Kidney (tissue), 14 donors: ENCODE measurements around the gene NDUFB7. TPM values are rescaled to one million over a fixed set of nuclear protein-coding genes. Genes with fewer than 3 reads are reported as not detected.
A peak's percentile ranks its signal among the peaks of the same experiment; 100 is the strongest.

Experiments used
- DNase-seq, 5 donors: peaks; one replicate each; pipeline ENCODE4 v3.0.0-alpha.2; 2013 to 2020
- FAIRE-seq: peaks from 2 replicates; lab custom pipeline; 2012; peaks lifted over from hg19 to GRCh38; lab: Jason Lieb, UNC
- H3K27ac ChIP-seq, 2 donors: one replicate each; pipeline ENCODE4 v1.7.0; 2013; ENCODE audit warnings: low read depth in 2 of 2, low read length in 2 of 2, inconsistent platforms in 1 of 2
- H3K27me3 ChIP-seq: one replicate; pipeline ENCODE4 v1.7.1; 2013; ENCODE audit warnings: low read length, inconsistent platforms; ENCODE audit not compliant: control insufficient read depth, insufficient read depth
- H3K36me3 ChIP-seq, 3 donors: one replicate each; pipeline versions ENCODE4 v1.7.0 to v1.7.1; 2013; ENCODE audit warnings: low read length in 3 of 3, control low read depth in 1 of 3, inconsistent platforms in 1 of 3; ENCODE audit not compliant: insufficient read depth in 3 of 3, control insufficient read depth in 2 of 3
- H3K4me1 ChIP-seq, 3 donors: one replicate each; pipeline versions ENCODE4 v1.7.0 to v1.7.1; 2013; ENCODE audit warnings: low read length in 3 of 3, inconsistent platforms in 1 of 3, low read depth in 1 of 3; ENCODE audit not compliant: control insufficient read depth in 2 of 3, insufficient read depth in 2 of 3
- H3K4me3 ChIP-seq, 3 donors: one replicate each; pipeline versions ENCODE4 v1.7.0 to v1.8.1; 2013; ENCODE audit warnings: low read length in 3 of 3, control low read depth in 1 of 3, inconsistent platforms in 1 of 3
- H3K9ac ChIP-seq, 3 donors: one replicate each; pipeline versions ENCODE4 v1.7.0 to v1.7.1; 2013; ENCODE audit warnings: low read length in 3 of 3, control low read depth in 1 of 3, inconsistent platforms in 1 of 3
- H3K9me3 ChIP-seq, 3 donors: one replicate each; pipeline versions ENCODE4 v1.7.0 to v1.7.1; 2013; ENCODE audit warnings: low read length in 3 of 3, control low read depth in 1 of 3, inconsistent platforms in 1 of 3; ENCODE audit not compliant: control insufficient read depth in 2 of 3, insufficient read depth in 1 of 3
- intact Hi-C: fragments of 100-400 bp; cut with DNase I; formaldehyde crosslinking; loops from one replicate; pipeline ENCODE4 v1.11.1; 2022
- polyA plus RNA-seq: library from polyadenylated mRNA; stranded (reverse); fragments of 350-450 nt; fragmentation: Illumina TruSeq; extraction: RNeasy Lipid Tissue Mini Kit (QIAGEN cat#74804); gene quantifications from one replicate; pipeline ENCODE4 v1.2.3, GENCODE V29; 2014; ENCODE audit warnings: low read depth, low replicate concordance; ENCODE audit not compliant: insufficient read depth
- total RNA-seq: library from RNA; stranded (reverse); fragmentation: NEBNext Ultra II Directional; extraction: Animal tissue kit (Norgen Biotek cat#: 25700); gene quantifications from one replicate; pipeline ENCODE4 v1.2.1, GENCODE V29; 2021
- TF ChIP-seq, protein P1 (sequence below): IDR thresholded peaks from 3 replicates; pipeline ENCODE4 v1.5.1; 2012; ENCODE audit warnings: mild to moderate bottlenecking, moderate library complexity, borderline replicate concordance; ENCODE audit not compliant: insufficient read depth; ENCODE audit errors: extremely low read depth
- donor health status: control.
- donor health status: control.
- donor health status: control.
- donor health status: control.
- donor health status: control.
- donor health status: DM: yes; HTN: yes; CAD: no.
- donor health status: Normal renal cell carcinoma (clear cell type).

The NDUFB7 gene
- total and polyA plus RNA-seq, 2 donors from 2014 or later, result 146 to 894 TPM

DNA sequence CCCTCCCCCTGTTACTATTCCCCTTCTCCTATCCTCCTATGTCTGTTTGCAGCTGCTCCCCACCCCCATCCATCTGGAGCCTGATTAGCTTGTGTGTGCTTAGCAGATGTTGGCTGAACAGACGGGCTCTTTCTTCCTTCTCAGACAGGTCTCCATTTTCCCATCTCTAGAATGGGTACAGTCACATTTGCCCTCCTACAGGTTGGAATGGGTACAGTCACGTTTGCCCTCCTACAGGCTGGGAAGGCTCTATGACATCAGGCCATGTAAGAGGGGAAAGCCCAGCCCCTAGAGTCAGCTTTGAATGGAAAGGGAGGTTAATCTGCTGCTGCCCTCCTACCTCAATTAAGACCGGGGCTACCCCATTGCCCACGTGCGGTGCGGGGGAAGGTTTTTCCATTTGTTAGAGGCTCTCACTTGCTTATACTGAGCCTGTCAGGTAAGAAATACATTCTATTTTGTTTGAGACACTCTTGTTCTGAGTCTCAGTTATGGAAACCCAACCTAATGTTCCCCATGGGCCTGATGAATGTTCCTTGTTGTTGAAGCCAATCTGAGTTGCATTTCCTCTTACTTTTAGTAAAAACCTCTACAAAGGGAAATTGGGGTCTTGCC is 8.9 kb upstream of the NDUFB7 start:
- intact Hi-C loops, result no loop called here
- no peak for DNase-seq
- Histone ChIP-seq H3K9me3 (no peaks in the 10 kb centered on the region), H3K4me1 (no peaks in the 10 kb centered on the region), H3K27ac (no peak overlapping the region), H3K9ac (no peak overlapping the region), H3K27me3 (no peaks in the 10 kb centered on the region), H3K36me3 (no peaks in the 10 kb centered on the region), H3K4me3 (no peak overlapping the region)
- TF ChIP-seq, protein P1, sequence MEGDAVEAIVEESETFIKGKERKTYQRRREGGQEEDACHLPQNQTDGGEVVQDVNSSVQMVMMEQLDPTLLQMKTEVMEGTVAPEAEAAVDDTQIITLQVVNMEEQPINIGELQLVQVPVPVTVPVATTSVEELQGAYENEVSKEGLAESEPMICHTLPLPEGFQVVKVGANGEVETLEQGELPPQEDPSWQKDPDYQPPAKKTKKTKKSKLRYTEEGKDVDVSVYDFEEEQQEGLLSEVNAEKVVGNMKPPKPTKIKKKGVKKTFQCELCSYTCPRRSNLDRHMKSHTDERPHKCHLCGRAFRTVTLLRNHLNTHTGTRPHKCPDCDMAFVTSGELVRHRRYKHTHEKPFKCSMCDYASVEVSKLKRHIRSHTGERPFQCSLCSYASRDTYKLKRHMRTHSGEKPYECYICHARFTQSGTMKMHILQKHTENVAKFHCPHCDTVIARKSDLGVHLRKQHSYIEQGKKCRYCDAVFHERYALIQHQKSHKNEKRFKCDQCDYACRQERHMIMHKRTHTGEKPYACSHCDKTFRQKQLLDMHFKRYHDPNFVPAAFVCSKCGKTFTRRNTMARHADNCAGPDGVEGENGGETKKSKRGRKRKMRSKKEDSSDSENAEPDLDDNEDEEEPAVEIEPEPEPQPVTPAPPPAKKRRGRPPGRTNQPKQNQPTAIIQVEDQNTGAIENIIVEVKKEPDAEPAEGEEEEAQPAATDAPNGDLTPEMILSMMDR, result no peak
- no peak for FAIRE-seq

DNA sequence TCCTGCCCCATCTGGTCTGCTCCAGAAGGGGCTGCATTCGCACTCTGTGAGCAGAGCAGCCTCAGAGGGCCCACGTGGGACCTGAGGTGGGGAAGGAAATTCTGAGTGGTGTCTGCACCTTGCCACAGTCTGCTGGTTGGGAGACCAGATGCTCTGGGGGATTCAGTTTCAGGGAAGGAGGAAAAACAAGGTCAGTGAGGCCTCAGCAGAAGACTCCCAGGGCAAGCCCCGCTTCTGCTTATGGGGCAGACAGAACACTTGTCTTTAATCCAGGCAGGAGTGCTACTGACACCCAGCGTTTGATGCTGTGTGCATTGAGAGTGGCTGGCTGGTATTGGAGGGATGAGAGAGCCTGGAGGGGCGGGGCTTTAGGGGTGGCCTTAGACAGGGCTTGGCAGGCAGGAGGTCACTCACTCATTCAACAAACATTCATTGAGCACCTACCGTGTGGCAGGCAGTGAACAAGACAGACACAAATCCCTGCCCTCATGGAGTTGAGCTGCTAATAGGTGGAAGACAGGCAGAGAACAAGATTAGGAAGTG is 6.1 kb upstream of the NDUFB7 start:
- DNase-seq (peak in 1 of 5 donors; percentile 27), FAIRE-seq (no peak)
- intact Hi-C loops, result loop anchor here (10.0 kb wide), 1 partner anchor 107 kb away; no protein-coding TSS in a partner anchor
- Histone ChIP-seq H3K9ac (no peak overlapping the region), H3K36me3 (no peaks in the 10 kb centered on the region), H3K27ac (no peak overlapping the region), H3K27me3 (no peaks in the 10 kb centered on the region), H3K9me3 (no peaks in the 10 kb centered on the region), H3K4me1 (peaks cover 0 to 2% (median 0%) of the 10 kb centered on the region in 3 donors), H3K4me3 (no peak overlapping the region)
- TF ChIP-seq, protein P1, result no peak

DNA sequence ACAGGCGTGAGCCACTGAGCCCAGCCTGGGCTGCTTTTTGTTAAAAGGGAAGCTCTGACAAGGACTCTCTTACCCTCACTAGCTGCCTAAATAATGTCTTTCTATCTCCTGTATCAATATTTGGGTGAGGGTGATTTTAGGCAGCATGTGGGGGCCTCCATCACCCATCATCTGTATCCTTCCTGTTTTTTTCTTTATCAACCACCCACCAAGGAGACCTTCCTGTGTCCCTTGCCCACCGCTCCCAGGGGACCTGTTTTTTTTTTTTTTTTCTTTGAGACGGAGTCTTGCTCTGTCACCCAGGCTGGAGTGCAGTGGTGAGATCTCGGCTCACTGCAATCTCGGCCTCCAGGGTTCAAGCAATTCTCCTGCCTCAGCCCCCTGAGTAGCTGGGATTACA is 5.4 kb upstream of the NDUFB7 start:
- Histone ChIP-seq H3K36me3 (no peaks in the 10 kb centered on the region), H3K4me1 (peaks cover 0 to 2% (median 0%) of the 10 kb centered on the region in 3 donors), H3K9me3 (no peaks in the 10 kb centered on the region), H3K9ac (no peak overlapping the region), H3K27me3 (no peaks in the 10 kb centered on the region), H3K27ac (no peak overlapping the region), H3K4me3 (no peak overlapping the region)
- intact Hi-C loops, result loop anchor here (10.0 kb wide), 1 partner anchor 108 kb away; no protein-coding TSS in a partner anchor
- FAIRE-seq (no peak), DNase-seq (no peak)
- TF ChIP-seq, protein P1, result no peak
